HG03108 (cell line): ENCODE results near the gene SLC44A2.

ENCODE experiments used
- ATAC-seq: cut with Tn5 transposase; IDR thresholded peaks from one replicate; pipeline ENCODE4 v1.9.1; 2021; ENCODE audit warnings: moderate library complexity; ENCODE audit not compliant: unreplicated experiment

Gene SLC44A2

DNA sequence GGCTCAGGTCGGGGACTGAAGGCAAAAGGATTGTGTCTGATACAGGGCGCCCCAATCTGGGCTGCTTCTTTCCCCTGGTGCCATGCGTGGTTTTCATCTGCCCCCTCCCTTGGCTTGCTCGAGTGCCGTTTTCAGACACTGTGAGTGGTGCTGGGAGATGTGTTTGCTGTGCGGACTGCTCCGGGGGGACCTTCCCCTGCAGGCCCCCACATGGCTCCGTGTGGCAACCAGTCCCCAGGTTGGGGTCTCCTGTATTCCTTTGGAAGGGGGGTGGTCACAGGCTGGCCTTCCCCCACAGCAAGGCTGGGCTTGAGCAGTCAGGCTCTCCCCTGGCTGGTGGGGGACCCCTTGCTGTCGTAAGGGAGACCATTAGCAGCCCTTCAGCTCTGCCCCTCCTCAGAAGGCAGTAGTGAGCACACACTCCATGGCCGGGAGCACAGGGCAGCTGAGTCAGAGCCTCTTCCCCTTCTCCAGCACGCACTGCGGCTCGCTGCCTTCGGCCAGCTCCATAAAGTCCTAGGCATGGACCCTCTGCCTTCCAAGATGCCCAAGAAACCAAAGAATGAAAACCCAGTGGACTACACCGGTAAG, 55.3 kb downstream of the SLC44A2 start:
- no peak for ATAC-seq

DNA sequence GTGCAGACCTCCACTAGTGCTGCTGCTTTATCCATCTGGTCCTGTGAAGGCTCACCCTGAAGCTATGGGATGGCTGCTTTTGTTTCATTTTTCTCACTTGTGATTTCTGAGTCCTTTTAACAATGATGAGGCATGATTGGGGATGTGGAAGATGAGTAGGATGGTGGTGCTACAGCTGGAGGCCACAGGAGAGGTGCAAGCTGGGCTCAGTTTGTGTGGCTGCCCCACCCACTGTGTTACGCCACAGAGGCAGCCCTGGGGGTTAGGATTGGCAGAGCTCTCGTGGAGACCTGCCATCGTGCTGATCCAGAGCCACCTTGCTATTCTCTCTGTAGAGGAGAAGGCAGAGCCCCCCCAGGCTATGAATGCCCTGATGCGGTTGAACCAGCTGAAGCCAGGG, 56.3 kb downstream of the SLC44A2 start:
- no peak for ATAC-seq

DNA sequence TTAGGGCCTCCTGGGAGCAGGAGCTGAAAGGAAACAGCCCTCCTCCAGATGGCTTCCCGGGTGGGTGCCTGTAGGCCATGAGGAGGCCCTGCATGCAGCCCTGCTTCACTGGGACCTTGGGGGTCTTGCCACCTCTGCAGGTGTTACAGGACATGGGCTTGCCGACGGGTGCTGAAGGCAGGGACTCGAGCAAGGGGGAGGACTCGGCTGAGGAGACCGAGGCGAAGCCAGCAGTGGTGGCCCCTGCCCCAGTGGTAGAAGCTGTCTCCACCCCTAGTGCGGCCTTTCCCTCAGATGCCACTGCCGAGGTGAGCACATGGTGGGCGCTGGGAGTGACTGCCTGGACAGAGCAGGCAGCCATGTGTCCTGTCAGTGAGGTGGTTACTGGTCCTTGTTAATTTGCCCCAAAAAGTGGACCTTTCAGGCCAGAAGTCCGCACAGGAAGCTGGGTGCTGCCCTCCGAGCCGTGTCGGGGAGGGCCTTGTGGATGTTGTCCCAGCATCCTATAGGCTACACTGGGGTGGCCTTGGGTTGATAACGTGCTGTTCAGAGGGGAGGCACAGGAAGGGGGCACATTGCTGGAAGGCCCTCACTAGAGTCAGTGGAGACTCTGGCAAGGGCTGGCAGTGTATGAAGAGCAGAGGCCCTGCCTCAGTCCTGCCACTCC, 57.2 kb downstream of the SLC44A2 start:
- ATAC-seq, result no peak

DNA sequence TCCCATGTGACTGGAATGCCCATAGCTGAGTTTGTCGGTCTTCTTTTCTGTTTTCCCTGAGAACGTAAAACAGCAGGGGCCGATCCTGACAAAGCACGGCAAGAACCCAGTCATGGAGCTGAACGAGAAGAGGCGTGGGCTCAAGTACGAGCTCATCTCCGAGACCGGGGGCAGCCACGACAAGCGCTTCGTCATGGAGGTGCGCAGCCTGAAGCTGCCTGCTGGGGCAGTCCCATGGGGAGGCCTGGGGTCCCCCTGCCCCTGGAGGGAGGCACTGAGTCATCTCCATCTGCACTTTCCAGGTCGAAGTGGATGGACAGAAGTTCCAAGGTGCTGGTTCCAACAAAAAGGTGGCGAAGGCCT, 57.7 kb downstream of the SLC44A2 start:
- no peak for ATAC-seq

DNA sequence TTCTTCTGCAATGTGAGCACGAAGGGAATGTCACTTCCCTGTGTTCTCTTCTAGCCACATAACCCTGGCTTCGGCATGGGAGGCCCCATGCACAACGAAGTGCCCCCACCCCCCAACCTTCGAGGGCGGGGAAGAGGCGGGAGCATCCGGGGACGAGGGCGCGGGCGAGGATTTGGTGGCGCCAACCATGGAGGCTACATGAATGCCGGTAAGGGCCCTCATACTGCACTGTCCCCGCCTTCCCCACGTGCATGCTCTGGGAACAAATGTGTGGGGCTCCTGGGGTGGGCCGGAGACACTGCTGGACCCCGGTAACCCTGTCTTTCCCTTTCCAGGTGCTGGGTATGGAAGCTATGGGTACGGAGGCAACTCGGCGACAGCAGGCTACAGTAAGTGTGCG, 58.2 kb downstream of the SLC44A2 start:
- ATAC-seq, result no peak

DNA sequence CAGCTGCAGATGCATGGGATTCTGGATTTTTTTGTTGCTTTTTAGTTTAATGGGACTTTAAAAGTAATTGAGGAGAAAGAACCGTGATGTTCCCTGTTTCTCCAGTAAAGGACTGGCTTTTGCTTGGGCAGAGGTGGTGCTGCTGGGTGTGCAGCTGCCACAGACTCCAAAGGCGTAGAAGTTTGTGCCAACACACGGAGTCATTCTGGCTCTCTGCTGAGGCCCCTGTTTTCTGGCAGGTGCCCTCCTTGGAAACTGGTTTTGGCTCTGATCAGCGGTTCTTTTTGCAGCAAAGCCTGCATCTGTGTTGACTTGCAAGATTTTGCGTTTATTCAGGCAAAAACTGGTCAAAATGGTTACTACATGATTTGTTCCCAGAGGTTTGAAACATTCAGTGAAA, 59.9 kb downstream of the SLC44A2 start:
- ATAC-seq, result no peak

DNA sequence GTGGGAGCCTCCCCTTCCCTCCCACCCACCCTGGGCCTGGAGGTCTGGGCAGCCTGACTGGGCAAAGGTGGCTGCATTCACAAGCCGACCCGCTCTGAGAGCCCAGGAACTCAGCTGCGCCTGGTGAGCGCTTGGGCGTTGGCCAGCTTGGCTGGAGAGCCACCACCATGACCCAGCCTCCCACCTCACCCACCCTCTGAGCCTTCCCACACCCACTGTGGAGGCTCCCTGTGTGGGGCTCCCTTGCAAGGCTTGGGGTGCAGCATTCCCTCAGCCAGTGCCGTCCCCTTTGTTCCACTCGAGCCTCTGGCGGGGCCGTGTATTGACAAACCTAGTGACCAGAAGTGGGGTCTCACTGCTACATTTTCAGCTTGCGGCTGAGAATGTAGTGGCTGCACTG, 60.8 kb downstream of the SLC44A2 start:
- no peak for ATAC-seq

DNA sequence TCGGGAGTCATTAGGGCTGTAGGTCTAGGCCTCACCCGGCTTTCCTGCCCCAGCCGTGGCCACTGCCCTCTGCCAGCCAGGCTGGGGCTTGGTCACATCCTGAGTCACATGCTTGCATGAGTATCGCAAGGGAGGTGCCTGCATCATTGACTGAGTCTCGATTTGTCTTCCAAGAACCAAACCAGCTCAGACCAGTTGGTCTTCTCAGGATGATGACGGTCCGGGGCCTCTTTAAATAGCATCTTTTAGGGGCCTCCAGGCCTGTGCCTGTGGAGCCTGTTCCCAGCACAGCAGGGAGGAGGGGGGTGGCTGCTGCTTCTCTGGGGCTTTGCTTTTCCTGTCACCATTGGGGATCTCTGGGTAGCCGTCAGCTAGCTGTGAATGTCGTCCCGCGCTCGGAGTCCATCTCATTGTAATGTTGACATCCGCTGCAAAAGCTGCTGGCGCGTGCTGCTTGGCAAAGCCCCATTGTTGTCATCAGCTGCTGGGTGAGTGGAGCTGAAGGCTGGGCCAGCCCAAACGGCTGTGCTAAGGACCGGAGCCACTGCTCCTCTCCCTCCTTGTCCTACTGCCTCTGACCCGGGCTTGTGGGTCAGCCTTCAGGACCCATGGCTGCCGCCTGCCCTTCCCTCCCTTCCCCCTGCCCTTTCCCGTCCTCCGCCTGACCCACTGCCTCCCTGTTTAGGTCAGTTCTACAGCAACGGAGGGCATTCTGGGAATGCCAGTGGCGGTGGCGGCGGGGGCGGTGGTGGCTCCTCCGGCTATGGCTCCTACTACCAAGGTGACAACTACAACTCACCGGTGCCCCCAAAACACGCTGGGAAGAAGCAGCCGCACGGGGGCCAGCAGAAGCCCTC, 61.5 kb downstream of the SLC44A2 start:
- no peak for ATAC-seq

DNA sequence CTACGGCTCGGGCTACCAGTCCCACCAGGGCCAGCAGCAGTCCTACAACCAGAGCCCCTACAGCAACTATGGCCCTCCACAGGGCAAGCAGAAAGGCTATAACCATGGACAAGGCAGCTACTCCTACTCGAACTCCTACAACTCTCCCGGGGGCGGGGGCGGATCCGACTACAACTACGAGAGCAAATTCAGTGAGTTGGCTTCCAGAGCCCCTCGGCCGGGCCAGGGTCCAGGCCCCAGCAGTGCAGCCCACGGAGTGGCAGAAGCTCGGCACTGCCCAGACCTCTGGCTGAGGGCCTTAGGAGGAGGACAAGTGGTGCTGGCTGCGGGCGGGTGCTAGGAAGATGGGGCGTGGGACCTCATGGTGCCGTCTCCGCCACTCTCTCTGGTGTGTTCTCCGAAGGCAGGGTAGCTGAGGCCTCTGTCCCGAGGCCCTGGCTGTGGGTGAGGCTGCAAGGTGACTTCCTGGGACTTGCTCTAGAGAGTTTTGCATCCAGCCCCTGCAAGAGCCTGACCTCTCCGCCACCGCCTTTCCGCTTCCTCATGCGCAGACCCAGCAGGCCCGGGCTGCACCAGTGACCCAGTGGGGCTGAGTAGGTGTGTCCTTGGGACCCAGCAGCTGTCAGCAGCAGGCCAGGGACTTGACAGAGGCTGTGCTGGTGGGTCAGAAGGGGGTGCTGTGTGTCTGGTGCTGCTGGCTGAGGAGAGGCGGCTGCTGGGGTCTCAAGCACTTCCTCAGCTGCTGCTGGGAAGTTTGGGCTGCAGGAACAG, 62.4 kb downstream of the SLC44A2 start:
- no peak for ATAC-seq

DNA sequence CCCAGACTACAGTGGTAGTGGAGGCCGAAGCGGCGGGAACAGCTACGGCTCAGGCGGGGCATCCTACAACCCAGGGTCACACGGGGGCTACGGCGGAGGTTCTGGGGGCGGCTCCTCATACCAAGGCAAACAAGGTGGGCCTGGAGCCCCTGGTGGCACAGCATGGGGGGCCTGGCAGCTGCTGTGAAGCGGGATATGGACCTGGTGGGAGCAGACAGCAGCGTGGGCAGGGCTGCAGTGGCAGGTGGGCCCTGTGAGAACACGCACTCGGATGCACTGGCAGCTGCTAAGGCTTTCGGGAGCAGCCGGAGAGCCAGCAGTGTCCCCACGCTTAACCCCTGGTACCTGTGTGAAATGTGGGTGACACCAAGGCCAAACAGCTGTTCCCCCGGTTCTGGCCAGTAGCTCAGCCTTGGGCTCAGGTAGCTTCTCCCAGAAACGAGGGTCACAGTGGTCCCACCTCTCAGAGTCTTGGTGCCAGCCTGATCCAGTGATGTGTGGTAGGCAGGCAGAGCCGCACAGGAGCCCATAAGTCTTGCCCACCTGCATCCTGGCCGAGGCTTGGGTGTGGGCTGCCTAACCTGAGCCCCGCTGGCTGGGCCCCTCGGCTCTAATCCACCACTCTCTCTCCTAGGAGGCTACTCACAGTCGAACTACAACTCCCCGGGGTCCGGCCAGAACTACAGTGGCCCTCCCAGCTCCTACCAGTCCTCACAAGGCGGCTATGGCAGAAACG, 63.4 kb downstream of the SLC44A2 start:
- no peak for ATAC-seq

DNA sequence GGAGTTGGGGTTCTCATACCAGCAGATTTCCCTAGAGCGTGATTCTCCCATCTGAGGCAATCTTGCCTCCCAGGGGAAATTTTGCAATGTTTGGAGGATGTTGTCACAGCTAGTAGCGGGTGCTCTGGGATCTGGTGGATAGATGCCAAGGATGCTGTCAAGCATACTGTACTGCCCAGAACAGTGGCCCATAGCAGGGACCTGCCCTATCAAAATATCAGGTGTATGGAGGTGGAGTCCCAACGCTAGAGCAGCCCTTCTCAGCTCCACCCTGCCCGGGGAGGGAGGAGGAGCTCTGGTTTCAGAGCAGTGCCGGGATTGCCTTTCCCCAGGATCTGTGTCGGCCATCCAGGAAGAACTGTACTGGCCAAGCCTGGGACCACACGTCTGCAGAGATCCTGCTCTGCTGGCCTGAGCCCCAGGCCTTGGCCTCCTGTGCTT, 65.0 kb downstream of the SLC44A2 start:
- ATAC-seq, result no peak

DNA sequence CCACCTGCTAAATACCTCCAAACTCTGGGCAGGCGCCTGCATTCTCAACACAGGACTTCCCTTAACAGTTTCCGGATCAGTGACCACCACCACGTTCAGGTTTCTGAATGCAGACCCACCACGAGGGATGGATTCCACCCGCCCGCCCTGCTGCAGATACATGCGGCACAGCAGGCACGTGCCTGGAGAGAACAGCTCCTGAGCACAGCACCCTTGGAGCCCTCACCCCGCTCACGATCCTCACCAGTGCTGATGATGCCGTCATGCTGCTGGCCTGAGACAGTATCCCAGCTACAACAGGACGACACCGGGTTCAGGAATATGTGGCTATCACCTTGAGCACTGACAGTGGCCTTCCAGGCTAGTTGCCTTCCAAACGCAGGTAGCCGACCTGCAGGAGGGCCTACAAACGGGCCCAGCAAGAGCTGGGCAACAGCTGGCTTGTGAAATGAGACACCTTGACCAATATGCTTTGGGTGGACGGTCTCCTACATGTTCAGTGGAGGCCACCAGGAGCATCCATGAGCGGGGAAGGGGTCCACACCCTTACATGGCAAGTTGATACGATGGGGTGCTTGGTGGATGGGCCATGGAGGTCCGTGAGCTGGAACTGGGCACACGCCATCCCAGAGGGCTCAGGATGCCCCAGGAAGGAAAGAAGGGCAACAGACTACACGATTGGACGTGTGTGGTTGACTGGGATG, 66.0 kb downstream of the SLC44A2 start:
- ATAC-seq, result no peak

DNA sequence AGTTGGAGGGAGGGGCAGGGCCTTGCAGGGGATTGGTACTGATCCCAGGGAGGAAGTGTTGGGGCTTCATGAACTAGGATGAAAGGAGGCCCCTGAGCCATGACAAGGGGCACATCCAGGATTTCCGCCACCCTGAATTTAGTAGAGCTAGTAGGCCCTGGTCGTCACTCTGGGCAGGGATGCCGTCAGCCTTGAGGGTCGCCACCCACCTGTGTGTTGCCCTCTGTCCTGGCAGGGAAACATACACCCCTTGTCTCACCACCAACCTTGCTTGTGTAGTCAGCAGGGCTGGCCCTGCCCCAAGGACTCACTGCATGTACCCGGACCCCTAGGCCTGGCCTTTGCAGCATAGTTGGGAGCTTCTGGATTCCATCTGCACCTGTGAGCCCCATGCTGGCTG, 66.5 kb downstream of the SLC44A2 start:
- ATAC-seq, result no peak

DNA sequence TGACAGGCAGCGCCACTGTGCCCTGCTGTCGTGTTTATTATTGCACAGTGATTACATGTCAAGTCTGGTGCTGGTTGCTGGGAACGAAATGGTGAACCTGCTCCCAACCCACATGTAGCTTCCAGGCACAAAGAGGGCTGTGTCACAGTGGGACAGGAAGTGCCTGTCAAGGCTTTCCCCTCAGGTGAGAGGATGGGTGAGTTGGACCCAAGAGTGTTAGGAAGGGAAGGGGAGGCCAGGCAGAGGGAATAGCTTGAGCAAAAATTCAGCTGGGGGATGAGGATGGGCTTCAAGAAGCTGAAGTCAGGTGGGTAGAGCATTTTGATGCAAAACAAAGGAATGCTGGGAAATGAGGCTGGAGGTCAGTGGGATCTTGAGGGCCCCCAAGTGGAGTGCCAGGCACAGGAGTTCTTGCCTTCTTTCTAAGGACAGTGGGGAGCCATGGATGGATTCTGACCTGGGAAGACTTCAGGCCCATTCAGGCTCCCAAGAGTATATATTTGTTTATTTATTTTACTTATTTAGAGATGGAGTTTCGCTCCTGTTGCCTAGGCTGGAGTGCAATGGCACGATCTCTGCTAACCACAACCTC, 67.4 kb downstream of the SLC44A2 start:
- ATAC-seq, result no peak
